Central memory CD4-positive, alpha-beta T cell (primary cell): Measurements from ENCODE around the gene APOL6.
"Not testable (repeated sequence)": the region's sequence is repeated elsewhere in the genome, so short reads cannot be mapped to it uniquely, and the experiment has no call there.

Experiments used
- DNase-seq: peaks from one replicate; pipeline ENCODE4 v3.0.0; 2022

APOL6 gene

DNA sequence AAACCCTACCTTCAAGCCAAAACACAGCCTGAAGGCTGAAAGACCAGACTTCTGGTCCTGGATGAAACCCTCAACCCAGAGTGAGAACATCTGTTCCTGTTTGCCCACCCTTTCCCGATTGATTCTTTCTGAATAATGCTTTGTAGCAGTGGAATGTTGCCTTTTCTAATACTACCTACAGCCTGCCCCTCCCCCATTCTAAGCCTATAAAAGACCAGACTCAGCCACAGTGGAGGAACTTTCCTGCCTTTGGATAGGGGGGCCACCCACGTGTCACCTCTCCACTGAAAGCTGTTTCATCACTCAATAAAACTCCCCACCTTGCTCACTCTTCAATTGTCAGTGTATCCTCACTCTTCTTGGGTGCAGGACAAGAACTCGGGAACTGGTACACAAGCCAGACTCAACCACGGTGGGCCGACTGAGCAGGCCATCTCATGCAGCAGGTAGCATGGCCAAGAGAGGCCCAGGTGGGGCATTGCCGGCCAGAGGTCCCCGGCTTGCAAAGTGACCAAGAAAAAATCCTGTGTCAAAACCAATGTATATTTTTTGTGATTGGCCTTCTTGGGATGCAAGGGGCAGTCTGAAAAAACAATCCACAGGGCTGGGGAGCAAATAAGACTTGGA, 6.6 kb upstream of the APOL6 start:
- DNase-seq = no peak

DNA sequence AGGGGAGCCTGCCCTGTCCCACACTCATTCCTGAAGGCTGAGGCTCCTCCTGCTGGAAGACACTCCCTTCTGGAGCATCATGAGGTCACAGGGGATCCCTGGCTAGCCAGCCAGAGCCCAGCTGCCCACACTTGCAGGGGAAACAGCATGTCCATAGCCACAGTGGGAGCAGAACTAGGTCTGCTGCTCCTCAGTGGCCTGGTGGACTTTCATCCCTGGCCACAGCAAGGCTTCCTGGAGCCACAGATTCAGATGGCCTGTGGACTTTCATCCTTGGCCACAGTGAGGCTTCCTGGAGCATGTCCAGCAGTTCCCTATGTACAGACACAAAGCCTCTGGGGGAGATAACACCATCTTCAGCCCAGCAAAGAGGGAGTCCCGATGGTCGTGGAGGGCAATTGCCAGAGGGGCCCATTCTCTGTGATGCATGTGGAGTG, 5.9 kb upstream of the APOL6 start:
- no peak for DNase-seq

DNA sequence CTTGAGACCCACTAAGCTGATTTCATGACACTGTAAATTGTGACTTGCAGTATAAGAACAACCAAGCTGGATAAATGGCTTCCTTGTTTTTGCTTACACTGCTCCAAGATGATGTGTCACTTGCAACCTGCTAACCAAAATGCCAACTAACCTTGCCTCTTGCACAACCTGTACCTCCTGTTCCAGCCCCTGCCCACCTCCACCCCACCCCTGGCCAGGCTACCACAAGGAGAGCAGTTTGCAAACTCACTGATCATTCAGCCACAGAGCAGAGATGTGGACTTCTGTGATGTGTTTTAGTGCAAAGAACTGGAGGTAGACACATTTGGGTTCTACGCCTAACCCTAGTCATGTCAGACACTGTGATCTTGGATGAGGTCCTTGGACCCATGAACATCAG, 4.3 kb upstream of the APOL6 start:
- DNase-seq = no peak

DNA sequence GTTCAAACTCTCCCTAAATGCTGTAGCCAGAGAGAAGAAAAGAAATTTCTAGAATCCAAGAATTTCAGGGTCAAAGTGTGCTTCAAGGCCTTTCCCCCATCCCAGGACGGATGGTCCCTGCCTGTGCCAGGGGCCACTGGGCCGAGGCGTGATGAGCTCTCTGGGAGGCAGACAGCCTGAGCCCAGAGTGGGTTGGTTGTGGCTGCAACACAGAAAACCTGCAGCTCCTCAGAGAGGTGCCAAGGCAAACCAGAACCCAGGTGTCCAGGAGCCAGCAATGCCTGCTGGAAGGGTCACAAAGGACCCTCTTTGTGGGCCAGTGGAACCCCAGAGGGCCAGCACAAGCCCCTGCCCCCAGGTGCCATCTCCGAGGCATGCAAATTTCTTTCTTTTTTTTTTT, 2.6 kb upstream of the APOL6 start:
- no peak for DNase-seq

DNA sequence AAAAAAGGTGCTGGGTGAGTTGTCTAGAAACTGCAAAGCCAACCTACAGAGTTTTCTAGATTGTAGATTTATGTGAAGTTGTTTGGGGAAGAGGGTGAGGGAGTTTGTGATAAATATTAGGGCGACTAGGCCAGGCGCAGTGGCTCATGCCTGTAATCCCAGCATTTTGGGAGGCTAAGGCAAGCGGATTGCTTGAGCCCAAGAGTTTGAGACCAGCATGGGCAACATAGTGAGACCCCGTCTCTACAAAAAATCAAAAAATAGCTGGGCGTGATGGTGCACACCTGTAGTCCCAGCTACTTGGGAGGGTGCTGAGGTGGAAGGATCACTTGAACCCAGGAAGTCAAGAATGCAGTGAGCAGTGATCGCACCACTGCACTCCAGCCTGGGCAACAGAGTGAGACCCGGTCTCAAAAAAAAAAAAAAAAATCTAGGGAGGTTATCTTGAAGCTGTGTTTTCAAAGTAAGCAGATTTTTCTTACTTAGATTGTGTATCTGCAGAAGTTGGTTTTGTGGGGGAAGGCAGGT, 844 bp downstream of the APOL6 start:
- DNase-seq = no peak

DNA sequence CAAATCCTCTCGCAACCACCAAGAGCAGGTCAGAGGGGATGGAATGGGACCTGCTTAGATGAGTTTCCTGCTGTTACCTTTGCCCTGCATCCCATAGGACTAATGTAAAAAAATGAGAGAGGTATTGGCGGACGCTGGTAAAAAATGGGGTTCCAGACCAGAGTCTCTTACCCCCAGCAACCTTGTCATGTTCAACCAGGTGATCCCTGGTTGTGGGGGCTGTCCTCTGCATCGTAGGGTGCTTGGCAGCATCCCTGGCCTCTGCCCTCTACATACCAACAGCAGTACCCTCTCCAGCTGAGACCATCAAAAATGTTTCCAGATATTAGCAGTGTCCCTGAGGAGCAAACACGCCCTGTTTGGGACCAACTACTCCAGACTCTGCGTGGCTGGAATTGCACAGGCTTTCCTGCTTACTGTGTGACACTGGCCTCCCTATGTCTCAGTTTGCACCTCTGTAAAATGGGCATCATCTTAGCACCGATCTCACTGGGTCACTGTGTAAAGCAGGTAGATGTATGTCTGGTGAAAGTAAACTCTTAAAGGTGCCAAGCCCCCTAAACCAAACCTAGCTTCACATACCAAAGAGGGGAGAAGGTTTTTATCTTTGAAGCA, 1.5 kb downstream of the APOL6 start:
- DNase-seq = no peak

DNA sequence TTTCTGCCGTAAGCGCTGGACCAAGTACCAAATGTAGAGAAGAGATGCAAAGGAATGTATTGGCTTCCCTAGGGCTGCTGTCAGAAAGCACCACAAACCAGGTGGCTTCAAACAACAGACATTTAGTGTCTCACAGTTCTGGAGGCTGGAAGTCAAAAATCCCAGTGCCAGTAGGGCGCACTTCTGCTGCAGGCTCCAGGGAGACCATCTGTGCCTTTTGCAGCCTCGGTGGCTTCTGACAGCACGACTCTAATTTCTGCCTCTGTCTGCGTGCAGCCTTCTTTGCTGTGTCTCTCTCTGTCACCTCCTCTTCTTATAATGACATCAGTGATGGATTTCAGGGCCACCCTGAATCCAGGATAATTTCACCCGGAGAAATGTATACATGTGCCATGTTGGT, 2.8 kb downstream of the APOL6 start:
- DNase-seq = no peak

DNA sequence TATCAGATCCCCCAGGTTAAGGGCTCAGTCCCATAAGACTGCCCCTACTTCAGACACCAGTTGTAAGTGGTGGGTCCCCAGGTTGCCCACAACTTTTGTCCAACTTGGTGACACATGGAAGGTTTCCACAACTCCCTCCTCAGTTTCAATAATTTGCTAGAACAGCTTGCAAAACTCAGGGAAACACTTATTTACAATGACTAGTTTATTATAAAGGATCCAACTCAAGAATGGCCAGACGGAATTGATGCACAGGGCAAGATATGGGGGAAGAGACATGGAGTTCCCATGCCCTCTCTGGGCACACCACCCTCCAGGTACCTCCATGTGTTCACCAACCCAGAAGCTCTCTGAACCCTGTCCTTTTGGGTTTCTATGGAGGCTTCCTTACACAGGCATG, 5.6 kb downstream of the APOL6 start:
- no peak for DNase-seq

DNA sequence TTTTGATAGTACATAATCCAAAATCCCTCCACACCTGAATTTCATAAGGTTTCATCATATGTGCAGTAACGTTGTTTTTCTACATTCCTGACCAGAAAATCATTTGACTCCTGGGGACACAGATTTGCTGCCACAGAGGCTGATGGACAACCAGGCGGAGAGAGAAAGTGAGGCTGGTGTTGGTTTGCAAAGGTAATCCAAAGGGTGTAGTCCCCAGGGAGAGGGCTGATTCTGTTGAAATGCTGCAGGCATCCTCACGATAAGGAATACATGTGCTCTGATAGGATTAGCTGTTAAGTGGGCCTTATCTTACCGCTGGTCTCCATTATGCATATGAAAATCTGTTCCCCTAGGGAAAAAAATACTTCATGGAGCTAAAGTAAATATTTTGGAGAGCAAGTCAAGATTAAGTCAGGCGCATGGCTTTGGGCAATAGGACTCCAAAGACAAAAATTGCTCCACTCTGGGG, 8.1 kb downstream of the APOL6 start:
- DNase-seq = no peak

DNA sequence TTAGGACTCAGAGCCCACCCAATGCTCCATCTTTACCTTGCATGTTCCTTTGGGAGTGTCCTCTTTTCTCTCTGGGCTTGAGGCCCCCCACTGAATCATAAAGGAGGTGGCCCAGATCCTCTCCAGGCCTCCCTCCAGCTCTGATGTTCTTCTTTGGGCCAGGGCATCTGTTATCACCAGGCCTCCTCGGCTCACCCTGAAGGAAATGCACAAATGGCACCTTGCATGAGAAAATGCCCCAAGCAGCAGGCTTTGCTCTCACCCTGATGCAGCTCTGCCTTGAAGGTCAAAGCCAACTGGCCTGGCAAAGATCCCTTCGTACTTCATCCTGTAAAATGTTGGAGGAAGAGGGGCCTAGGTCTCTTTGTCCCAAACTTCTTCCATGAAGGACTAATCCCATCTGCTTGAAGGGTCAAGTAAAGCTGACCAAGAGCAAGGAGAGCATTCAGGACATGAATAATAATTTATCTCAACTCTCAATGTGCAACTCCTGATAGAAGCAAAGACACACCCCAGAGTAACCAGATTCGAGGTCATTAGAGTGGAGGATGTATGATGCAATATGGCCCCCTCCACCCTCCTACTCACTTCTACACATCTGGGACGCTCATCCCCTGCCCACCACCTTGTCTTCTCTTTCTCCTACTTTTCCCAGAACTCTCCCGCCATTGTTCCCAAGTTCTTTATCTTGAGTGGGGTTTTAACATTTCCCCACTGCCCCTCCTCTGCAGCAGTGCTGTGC, 9.5 kb downstream of the APOL6 start:
- no peak for DNase-seq

DNA sequence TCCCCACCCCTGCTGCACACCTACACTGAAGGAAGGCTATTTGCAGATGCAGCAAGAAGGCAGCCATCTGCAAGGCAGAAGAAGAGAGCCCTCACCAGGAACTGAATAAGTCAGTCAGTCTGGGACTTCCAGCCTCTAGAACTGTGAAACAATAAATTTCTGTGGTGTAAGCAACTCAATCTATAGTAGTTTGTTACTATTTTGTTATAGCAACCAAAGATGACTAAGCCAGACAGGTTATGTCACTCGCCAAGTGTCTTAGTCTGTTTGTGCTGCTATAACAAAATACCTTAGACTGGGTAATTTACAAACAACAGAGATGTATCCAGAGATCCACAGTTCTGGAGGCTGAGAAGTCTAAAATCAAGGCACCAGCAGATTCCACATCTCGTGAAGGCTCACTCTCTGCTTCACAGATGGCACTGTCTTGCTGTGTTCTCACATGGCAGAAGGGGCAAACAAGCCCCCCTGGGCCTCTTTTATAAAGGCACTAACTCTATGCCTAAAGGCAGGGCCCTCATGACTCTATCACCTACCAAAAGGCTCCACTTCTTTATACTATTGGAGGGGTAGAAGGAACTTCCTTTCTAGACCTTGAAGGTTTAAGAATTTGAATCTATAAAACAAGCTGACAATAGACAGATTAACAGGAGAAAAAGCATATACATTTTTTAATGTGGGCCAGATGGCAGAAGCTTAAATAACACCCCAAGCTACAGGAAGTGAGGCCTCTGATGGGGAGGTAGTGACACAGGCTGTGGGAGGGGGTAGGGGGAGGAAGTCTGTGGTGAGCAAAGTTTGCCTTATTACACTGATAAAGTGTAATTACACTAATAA, 12.3 kb downstream of the APOL6 start:
- peak; percentile 79 for DNase-seq

DNA sequence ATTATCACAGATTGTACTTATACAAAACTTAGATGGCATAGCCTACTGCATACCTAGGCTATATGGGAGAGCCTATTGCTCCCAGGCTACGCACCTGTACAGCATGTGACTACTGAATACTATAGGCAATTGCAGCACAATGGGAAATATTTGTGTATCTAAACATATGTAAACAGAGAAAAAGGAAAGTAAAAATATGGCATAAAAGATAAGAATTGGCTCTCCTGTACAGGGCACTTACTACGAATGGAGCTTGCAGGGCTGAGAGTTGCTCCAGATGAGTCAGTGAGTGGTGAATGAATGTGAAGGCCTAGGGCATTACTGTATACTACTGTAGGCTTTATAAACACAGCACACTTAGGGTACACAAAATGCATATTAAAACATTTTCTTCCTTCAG, 13.2 kb downstream of the APOL6 start:
- DNase-seq = no peak

DNA sequence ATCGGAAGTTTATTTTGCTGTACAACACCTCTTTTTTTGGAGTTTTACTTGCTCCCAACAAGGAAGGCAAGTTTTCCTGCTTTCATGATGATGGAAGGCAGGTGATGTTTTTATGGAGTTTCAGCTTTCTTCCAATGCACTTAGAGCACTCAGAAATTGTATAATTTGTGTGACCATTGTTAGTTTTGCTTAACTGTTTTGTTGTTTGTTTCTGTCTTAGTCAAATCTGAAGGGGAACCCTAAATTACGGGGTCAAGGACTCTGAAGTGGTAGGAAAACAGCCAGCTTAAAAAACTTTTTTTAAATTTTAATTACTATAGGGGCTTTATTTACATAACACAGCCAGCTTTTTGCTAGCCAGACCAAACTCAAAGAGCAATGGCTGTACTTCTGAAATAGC, 14.7 kb downstream of the APOL6 start:
- no peak for DNase-seq

DNA sequence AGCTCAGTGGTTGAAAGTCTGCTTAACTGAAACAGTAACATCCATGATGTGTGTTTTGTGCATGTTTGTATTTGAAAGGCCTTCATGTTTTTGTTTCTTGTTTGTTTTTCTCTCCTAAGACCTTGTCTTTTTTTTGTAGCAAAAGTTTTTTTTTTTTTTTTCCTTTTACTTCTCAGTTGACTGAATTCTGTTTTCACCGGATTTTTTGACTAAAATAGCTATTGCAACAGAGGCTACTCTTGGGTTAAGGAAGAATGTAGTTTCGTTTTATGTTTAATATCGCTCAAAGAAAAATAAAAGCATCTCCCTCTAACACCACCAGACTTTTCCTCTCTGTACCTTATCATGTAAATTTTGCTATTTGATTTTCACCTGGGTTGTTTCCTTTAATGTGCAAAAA, 15.1 kb downstream of the APOL6 start:
- DNase-seq = no peak

DNA sequence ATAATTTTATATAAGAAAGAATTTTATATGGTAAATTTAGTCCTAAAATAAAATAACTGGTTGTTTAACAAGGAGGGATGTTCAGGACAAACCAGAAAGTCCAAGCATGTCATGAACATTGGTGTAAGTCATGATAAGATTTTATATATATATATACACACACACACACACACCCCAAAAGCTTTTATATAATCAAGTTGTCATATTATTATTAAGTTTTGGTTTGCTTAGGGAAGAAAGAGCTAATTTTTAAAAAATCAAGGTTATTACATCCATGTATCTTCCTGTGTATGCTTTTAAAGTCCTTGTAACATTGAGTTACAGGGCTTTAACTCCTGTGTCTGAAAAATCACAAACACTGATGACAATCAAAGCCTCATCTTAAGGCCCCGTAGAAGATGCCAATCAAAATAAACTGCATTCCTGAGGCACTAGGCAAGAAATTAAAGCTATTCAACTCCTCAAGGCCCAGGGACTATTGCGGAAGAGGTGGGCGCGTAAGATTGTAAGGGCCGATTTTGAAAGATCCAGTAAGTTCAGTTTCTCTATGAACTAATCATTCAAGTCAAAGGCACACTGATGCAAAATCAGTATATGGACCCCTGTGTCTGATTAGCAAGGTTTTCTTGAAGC, 16.8 kb downstream of the APOL6 start:
- DNase-seq = no peak

DNA sequence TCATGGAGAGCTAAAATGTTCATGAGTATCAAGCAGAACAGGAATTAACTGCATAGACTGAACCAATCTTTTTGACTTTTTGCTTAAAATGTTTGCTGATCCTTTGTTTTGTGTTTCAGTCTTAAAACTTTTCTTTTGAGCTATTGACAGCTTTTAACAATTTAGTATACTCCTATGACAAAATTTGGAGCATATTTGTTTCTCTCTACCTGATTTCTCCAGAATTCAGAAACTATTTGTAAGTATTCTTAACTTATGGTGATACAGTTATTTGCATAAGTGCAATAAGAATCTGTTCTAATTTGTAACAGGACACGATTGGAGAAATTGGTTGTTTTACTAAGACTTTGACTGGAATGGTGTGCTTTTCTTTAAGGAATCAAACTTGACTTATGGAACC, 18.5 kb downstream of the APOL6 start:
- DNase-seq = not testable (repeated sequence)

DNA sequence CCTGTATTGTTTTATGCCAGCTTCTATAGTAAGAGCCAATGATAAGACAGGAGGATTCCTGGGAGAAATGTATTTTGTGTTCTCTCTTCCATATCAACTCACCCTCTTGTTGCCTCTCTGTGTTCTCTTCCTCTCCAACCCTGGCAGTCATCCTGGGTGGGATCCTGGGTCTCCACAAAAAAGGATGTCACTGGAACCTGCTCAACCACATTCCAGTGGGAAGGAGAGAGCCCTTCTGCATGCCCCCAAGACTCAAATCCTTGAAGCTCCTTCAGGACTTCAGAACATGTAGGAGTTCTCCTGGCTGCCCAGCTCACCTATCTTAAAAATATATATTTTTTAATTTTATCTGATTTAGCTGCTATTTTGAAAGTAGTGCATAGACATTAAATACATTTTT, 26.1 kb downstream of the APOL6 start:
- no peak for DNase-seq

DNA sequence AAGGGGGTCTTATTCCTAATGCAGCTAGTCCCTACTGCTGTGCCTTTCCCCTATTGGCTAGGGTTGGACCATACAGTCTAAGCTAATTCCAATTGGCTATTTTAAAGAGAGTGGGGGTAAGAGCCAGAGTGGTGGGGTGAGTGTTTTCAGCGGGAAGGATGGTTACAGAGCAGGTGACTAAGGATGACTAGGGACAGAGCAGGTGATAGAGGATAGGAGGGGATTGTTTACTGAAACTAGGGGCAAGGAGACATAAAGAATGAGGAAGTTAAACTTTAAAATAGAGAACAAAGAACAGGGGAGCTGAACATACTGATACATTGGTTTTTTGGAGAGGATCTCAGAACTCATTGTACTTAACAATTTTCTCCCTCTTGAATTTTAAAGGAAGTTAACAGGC, 27.8 kb downstream of the APOL6 start:
- DNase-seq = not testable (repeated sequence)

DNA sequence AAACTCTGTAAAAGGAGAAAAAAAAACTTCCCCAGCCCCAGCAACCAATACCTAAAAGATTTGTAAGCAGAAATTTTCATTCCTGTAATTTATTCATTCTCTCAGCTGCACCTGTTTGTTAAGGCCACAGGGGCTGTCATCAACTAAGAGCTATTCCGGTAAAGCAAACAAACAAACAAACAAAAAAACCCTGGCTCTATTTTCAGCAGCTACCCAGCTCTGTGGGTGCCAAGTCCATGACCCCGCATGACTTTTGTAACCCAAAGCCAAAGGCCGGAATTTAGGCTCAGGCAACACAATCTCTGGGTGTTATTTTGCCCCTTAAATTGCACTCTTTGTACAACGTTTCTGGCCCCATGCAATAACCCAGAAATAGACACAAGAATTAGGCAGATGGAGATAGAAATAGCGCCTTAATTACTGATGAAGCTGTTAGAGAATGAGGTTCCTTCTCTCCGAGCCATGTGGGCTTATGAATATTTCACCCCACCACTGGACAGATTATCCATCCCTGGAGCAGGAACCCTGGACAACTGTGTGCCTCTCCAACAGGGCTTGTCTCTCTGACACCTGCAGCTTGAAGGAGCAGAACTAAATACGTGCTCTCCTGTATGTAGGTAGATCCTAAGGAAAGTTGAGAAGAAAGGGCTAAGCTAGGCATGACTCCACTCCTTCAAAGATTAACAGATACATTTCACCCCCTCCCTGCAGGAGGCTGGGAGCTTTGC, 29.4 kb downstream of the APOL6 start:
- DNase-seq = no peak

DNA sequence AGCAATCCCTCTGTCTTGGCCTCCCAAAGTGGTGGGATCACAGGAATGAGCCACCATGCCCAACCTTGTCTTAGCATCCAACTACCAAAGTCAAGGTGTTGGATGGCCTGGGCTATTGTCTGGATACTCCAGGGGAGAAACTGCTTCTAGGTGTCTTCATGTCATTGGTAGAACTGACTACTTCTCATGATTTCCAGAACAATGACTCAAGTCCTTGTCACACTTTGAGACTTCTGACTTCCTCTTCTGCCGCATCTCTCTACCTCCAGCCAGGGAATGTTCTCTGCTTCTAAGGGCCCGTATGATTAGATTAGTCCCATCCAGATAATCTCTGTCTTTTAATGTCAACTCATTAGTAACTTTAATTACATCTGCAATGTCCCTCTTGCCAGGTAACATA, 30.6 kb downstream of the APOL6 start:
- DNase-seq = no peak

DNA sequence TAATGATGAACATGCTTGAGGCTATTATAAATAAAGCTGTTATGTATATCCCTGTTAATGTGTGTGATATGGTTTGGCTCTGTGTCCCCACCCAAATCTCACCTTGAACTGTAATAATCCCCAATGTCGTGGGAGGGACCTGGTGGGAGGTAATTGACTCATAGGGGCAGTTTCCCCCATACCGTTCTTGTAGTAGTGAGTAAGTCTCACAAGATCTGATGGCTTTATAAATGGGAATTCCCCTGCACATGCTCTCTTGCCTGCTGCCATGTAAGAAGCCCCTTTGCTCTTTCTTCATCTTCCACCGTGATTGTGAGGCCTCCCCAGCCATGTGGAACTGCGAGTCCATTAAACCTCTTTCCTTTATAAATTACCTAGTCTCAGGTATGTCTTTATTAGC, 31.2 kb downstream of the APOL6 start:
- DNase-seq = not testable (repeated sequence)
